B cell (primary cell): ENCODE data around the gene WDR86.

ENCODE experiments used
- CTCF ChIP-seq: fragments of 200-600 bp; IDR thresholded peaks from one replicate; pipeline ENCODE4 v1.8.0; 2022; ENCODE audit warnings: antibody characterized with exemption, mild to moderate bottlenecking
- EZH2 ChIP-seq: IDR thresholded peaks from 2 replicates; pipeline ENCODE4 v1.6.1; 2012; ENCODE audit warnings: borderline replicate concordance, low read depth, mild to moderate bottlenecking, moderate library complexity, low read length; ENCODE audit not compliant: insufficient read depth, poor library complexity, severe bottlenecking

DNA sequence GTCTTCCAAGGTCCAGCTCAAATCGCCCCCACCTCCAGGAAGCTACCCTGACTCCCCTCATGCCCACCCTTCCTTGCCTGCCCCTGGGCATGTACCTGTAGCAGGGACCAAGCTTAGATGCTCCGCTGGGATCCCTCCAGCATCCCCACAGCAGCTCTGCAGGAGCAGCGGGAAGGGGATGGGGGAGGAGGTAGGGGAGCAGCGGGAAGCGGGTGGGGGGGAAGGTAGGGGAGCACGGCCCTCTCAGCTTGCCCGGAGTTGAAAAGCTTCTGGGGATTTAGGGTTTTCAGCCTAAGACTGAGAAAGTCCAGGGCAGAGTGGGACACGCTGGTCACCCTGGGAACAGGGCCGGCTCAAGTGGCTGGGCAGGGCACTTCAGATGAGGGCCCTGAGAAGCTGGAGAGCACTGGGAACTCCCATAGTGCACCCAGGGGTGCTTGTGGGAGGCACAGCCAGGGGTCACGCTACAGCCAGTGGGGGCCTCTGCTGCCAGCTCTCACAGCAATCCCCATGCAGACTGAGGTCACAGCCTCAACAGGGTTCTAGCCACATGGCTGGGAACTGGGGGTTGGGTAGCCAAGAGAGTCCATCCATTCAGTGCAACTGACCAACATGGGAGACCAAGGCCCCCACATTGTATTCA, 13.4 kb downstream of the WDR86 start:
- TF ChIP-seq CTCF (no peak), EZH2 (no peak)
